HS-27A (cell line): ENCODE results near the gene ELN.
"Not testable (repeated sequence)": the region's sequence is repeated elsewhere in the genome, so short reads cannot be mapped to it uniquely, and the experiment has no call there.

Source experiments
- DNase-seq: peaks from one replicate; pipeline ENCODE4 v3.0.0-alpha.2; 2012; ENCODE audit warnings: low read depth, missing footprints

Gene ELN

DNA sequence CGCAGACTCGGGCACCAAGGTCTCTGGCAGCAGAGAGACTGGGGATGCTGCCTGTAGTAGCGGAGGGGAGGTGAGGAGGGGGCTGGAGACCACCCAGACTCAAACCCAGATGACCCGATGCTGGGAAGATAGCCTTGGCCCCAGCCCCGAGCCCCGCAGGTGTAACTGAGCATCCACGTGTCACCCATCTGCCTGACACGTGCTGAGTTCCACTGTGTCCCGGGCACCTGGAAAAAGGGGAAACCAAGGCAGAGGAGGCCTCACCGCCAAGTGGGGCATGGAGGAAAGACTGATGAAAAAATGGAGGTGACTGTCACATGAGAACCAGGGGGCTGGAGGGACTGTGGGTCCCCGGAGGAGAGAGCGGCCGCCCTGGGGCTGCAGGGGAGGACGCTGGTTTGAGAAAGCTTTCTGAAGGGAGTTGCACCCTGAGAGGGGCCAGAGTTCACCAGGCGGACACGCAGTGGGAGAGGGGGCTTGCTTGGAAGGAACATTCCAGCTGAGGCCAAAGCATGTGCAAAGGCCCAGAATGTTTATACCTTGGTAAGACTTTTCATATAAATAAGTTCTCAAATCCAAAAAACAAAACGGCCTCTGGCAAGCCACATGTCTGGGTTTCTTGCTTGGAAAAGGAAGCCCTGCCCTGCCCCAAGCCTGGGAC lies 27.4 kb upstream of the ELN start:
- DNase-seq, result no peak

- no peak for DNase-seq
Observed at GRCh38 chr7:74001150-74001494, 26.9 kb upstream of the ELN start.

DNA sequence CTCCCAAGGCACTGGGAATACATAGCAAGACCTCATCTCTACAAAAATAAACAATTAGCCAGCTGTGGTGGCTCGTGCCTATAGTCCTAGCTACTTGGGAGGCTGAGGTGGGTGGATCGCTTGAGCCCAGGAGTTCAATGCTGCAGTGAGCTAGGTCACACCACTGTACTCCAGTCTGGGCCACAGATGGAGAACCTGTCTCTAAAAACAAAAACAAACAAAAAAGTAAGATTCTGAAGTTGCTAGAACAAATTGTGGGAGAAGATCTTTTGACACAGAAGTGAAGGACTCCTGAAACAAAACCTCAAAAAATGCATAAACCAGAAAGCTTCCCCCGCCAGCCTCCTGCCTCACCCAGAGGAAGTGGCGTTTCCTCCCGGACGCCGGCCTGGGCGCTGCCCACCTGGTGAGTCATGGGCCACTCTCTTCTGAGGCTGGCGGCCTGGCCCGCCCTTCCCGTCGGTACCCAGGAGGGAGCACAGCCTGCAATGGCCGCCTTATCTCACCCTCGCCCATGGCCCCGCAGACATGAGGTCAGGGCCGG lies 25.4 kb upstream of the ELN start:
- no peak for DNase-seq

- DNase-seq, result no peak
Observed at GRCh38 chr7:74003621-74004020, 24.4 kb upstream of the ELN start.

DNA sequence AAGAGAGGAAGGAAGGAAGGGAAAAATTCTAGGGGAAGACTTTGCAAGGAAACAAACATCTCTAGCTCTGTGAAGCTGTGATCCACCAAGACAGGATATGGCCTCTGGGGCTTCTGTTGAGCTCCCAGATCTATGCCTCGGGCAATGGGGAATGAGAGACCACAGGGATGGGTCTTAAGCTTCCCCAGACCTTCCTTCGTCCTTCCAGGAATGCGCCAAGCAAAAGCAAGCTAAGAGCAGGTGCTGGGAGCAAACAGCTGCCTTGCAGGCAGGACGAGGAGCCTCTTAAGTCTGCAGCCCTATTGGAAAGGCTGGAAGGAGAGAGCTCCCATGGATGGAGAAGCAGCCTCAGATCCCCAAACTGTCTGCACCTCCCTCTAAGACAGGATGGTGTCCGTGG lies 21.9 kb upstream of the ELN start:
- DNase-seq, result no peak

GRCh38 chr7:74006451-74007241 lies 21.3 kb upstream of the ELN start:
- DNase-seq, result no peak

GRCh38 chr7:74007242-74007567 lies 20.8 kb upstream of the ELN start:
- DNase-seq, result no peak

GRCh38 chr7:74008687-74009086 lies 19.3 kb upstream of the ELN start:
- DNase-seq, result no peak

DNA sequence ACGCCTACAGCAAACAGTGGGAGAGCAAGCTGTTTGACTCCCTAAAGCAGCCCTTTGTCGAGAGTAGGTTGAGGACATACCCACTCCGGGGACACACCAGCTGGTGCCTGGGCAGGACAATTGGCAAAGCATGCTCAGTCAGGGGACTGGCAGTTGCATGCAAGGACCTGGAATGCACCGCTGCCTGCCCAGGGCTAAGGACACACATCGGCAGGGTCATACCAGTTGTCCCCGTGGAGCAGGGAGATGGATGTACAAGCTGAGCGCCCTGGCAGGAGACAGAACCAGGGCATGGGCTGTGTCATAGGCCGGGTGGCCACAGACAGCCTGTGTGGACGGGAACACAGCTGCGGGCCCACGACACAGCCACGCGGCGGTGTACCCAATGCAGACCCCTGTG lies 18.3 kb upstream of the ELN start:
- DNase-seq, result no peak

- DNase-seq, result no peak
Observed at GRCh38 chr7:74010407-74010806, 17.6 kb upstream of the ELN start.

GRCh38 chr7:74011421-74011820 lies 16.6 kb upstream of the ELN start:
- not testable (repeated sequence) for DNase-seq

- DNase-seq, result no peak
Observed at GRCh38 chr7:74012842-74013249, 15.1 kb upstream of the ELN start.

DNA sequence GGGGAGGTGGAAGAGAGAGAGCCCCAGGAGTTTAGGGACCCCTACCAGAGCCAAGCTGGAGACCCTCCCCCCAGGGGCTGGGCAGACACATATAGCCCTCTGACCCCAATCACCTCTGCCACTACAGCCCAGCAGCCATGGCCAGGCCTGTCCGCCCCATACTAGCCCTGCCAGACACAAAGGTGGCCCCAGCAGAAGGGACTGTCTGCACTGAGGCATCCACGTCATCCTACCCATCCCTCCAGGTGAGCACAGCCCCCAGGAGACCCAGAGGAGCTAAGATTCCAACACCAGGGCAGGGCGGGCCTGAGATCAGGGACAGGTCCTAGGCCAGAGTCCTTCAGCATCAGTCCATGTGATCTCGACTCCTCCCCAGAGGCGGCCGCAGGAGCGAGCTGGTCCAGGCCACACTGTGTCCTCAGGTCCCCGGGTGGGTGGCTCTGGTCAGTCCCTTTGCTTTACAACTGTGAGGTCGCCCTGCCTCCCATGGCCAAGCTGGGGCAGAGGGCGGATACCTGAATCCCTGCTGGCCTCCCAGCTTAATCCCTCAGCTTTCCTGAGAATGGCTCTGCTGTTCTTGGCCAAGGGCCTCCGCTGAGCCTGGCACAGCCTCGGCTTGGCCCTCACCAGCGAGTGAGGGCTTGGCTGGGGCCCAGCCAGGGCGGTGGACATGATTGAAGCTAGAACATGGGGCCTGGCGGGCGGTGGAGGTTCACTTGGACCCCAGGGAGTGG lies 14.3 kb upstream of the ELN start:
- no peak for DNase-seq

- DNase-seq, result no peak
Observed at GRCh38 chr7:74014931-74015330, 13.0 kb upstream of the ELN start.

- DNase-seq, result no peak
Observed at GRCh38 chr7:74015670-74016069, 12.3 kb upstream of the ELN start.

GRCh38 chr7:74017125-74017524 lies 10.8 kb upstream of the ELN start:
- DNase-seq, result no peak

GRCh38 chr7:74018246-74018895 lies 9.6 kb upstream of the ELN start:
- no peak for DNase-seq

DNA sequence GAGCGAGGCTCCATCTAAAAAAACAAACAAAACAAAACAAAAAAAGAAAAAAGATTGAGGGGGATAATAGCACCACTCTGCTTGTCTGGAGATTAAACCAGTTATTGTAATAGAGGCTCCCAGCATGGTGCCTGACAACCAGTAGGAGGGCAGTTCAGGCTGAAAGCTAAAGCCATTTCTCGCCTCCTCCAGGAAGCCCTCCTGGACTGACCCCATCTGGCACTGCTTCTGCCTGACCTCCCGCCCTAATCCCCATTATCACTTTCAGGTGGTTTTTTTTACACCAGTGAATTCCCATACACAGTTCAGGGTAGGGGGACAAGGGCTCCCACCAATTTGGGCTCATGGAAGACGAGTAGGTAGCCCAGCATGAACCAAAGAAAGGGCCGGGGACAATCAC lies 8.8 kb upstream of the ELN start:
- no peak for DNase-seq

DNA sequence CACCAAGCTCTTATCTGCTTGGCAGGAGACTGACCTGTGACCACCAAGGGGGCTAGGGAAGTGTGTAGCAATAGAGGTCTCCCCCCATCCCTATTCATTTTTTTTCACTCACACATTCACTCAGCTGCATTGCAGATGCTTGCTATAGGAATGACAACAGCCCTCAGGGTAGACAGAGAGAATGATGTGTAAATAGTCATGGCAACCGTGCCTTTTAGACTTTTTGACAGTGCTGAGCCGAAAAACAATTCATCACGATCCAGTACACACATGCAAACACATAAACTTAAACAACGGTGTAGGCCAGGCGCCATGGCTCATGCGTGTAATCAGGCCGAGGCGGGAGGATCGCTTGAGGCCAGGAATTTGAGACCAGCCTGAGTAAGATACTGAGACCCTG lies 7.6 kb upstream of the ELN start:
- no peak for DNase-seq

DNA sequence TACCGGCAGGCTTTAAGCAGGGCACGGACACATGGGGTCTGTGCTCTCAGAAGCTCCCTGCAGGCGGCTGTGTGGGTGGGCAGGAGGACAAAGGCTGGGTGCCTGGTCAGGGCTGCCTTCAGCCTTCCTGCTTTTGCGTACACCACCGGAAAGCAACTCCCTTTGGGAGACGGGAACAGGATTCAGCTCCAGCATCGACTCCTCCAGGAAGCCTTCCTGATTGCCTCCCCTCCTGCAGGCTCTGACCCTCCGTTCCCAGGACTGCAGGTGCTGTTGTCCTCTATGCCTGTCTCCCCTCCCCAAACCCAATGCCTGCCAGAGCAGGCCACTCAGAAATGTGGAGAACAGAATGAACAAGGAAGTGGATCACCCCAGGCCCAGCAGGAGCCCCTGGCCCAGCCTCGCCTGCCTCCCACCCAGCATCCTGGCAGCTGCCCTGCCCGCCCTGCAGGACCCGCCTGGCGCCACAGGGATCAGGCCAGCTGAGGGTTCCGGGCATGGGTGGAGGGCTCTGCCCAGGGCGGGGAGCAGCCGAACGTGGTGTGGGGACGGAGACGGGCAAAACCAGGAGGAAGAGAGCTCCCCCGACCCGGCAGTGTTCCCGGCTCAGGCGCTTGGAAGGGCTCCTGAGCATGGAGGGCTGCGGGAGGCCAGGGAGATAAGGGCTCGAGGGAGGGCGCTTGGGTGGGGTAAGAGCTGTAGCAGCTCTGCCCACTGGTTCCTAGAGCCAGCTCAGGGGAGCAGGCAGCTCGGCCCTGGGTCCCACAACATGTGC lies 6.2 kb upstream of the ELN start:
- DNase-seq, result no peak

DNA sequence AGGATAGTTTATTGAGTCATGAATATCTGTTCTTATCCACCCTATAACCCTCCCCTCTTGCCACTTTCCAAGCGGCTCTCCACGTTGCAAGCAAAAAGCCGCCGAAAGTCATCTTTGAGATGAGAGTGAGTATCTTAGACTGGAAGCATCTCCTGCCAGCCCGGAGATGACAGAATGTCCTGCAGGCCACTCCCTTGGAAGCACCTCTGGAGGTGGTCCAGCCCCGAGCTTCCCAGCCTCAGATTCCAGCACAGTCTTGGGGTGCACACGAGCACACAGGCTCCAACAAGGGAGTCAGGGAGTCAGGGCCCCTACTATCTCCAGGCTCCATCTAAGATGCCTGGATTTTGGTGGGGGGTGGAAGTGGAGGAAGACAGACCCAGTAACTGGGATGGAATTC lies 5.5 kb upstream of the ELN start:
- no peak for DNase-seq

DNA sequence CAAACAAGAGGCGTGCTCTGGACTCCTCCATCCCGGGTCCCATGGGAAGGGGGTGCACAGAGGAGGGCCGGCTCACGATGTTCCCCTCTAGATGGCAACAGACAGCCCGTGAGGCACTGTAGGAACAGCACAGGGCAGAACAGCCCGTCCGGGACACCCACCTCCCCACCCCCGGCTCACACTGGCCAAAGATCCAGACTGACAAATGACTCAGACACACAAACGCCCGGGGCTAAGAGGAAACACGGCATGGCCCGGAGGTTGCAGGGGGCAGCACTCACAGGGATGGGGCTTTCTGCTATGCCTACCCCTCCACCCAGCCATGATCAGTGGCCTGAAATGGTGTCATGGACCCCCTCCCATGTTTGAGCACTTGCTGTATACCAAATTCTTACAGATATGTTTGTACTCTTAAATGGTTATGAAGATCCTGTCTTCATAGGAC lies 4.9 kb upstream of the ELN start:
- DNase-seq, result no peak
